ENCODE data around the gene PWP1. TPM values are rescaled to one million over a fixed set of nuclear protein-coding genes. Genes with fewer than 3 reads are reported as not detected.

PWP1 gene
- total and polyA plus RNA-seq, 9 of the 15 experiments (the other 6 are each of a cell fraction or from before 2014, with no cell fraction given): 61.6 to 401 (median 111) TPM

GRCh38 chr12:107760809-107761501 is 75.4 kb downstream of the PWP1 start, which contains the start of gene PRDM4 (continued):
- TF ChIP-seq TCF15 (CRISPR knock-in tag; IDR thresholded peaks at IDR 0.05) (no peak), ERF (CRISPR knock-in tag; IDR thresholded peaks at IDR 0.05) (no peak), TCF3 (CRISPR knock-in tag; IDR thresholded peaks at IDR 0.05) (no peak), SMARCA5 (IDR thresholded peaks at IDR 0.05) (no peak), PHF21A (IDR thresholded peaks at IDR 0.05; ENCODE audit: borderline replicate concordance, low read depth) (no peak), POLR2AphosphoS2 (IDR thresholded peaks at IDR 0.05; ENCODE audit: low read length) (no peak), MTA3 (IDR thresholded peaks at IDR 0.05; ENCODE audit: borderline replicate concordance) (0 out of 2 replicates have a peak, but pooled peaks have one; percentile 16), ZNF146 (CRISPR knock-in tag; IDR thresholded peaks at IDR 0.05; ENCODE audit: unreplicated experiment) (no peak), ZNF561 (CRISPR knock-in tag; conservative IDR thresholded peaks at IDR 0.05) (no peak), ELF1 (tag; IDR thresholded peaks at IDR 0.05) (peak; percentile 94), ZZZ3 (IDR thresholded peaks at IDR 0.05) (no peak), POLR2H (tag; IDR thresholded peaks at IDR 0.05; ENCODE audit: low read depth) (peak; percentile 56), CBFA2T3 (IDR thresholded peaks at IDR 0.05) (no peak), STAT5B (CRISPR knock-in tag; IDR thresholded peaks at IDR 0.05) (no peak), NCOA4 (IDR thresholded peaks at IDR 0.05; ENCODE audit: partially characterized antibody) (no peak), MCM5 (IDR thresholded peaks at IDR 0.05; ENCODE audit: low read depth) (no peak), ZNF551 (CRISPR knock-in tag; IDR thresholded peaks at IDR 0.05) (no peak), NELFE (IDR thresholded peaks at IDR 0.05; ENCODE audit: insufficient read depth, insufficient read length) (no peak), CBFA2T2 (conservative IDR thresholded peaks at IDR 0.05) (no peak), MEF2A (IDR thresholded peaks at IDR 0.05; ENCODE audit: control insufficient read depth, low read depth, low read length) (no peak), POLR2AphosphoS5 (IDR thresholded peaks at IDR 0.05; ENCODE audit: control insufficient read depth, insufficient read depth, low read depth, low read length) (peak; percentile 75), CEBPG (CRISPR knock-in tag; IDR thresholded peaks at IDR 0.05) (no peak), CEBPG (tag; conservative IDR thresholded peaks at IDR 0.05 in 1 of 2, IDR thresholded peaks at IDR 0.05 in 1 of 2) (no peak), RBBP5 (IDR thresholded peaks at IDR 0.05; ENCODE audit: borderline replicate concordance, insufficient read depth, low read length, poor library complexity, severe bottlenecking) (peak; percentile 86), FOXM1 (IDR thresholded peaks at IDR 0.05; ENCODE audit: low read depth) (no peak), FOXM1 (CRISPR knock-in tag; IDR thresholded peaks at IDR 0.05; ENCODE audit: low read depth) (no peak)
- TF ChIP-seq, protein P1, sequence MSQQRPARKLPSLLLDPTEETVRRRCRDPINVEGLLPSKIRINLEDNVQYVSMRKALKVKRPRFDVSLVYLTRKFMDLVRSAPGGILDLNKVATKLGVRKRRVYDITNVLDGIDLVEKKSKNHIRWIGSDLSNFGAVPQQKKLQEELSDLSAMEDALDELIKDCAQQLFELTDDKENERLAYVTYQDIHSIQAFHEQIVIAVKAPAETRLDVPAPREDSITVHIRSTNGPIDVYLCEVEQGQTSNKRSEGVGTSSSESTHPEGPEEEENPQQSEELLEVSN (IDR thresholded peaks at IDR 0.05; ENCODE audit: borderline replicate concordance in 1 of 2, extremely low read depth in 1 of 2, insufficient read depth in 1 of 2, insufficient read length in 1 of 2, low read depth in 1 of 2, low read length in 1 of 2, poor library complexity in 1 of 2, severe bottlenecking in 1 of 2): no peak
- TF ChIP-seq, protein P2, sequence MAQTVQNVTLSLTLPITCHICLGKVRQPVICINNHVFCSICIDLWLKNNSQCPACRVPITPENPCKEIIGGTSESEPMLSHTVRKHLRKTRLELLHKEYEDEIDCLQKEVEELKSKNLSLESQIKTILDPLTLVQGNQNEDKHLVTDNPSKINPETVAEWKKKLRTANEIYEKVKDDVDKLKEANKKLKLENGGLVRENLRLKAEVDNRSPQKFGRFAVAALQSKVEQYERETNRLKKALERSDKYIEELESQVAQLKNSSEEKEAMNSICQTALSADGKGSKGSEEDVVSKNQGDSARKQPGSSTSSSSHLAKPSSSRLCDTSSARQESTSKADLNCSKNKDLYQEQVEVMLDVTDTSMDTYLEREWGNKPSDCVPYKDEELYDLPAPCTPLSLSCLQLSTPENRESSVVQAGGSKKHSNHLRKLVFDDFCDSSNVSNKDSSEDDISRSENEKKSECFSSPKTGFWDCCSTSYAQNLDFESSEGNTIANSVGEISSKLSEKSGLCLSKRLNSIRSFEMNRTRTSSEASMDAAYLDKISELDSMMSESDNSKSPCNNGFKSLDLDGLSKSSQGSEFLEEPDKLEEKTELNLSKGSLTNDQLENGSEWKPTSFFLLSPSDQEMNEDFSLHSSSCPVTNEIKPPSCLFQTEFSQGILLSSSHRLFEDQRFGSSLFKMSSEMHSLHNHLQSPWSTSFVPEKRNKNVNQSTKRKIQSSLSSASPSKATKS (CRISPR knock-in tag; IDR thresholded peaks at IDR 0.05): no peak
